Articular chondrocyte of knee joint (primary cell): ENCODE results near the gene LY6G5B. TPM values are rescaled to one million over a fixed set of nuclear protein-coding genes. Genes with fewer than 3 reads are reported as not detected.

Source experiments
- small RNA-seq: library from RNA; depleted of rRNA; stranded (forward); fragments of <200 nt; gene quantifications from one replicate; pipeline ENCODE3, GENCODE V24; 2012
- total RNA-seq: library from RNA; depleted of rRNA; stranded (reverse); fragments of >200 nt; gene quantifications from 2 replicates; pipeline ENCODE4 v1.2.3, GENCODE V29; 2012

The LY6G5B gene
- total RNA-seq, 1 donor: 4.8 TPM

Small RNA genes lying within 50 kb of the gene (small RNA-seq; reads per million reads assigned to genes)
- gene LY6G6D (not detected), gene MIR4646 (not detected), gene MIR6832 (0.23 reads per million), gene RF00019 (not detected), gene SNORA38 (43.8 reads per million, percentile 97 among the genes with 10 or more reads in this experiment)

Other genes starting within 250 kb of the LY6G5B start
- 6.5 and 8.6 TPM in 2 replicates for gene MICB, start 171.8 kb upstream of the LY6G5B start, total RNA-seq
- not detected in 2 replicates for gene MCCD1, start 141.0 kb upstream of the LY6G5B start, total RNA-seq
- gene DDX39B, start 128.0 kb upstream of the LY6G5B start, total RNA-seq: 262 and 345 TPM in 2 replicates
- 3.4 and 3.5 TPM in 2 replicates for gene ATP6V1G2, start 123.4 kb upstream of the LY6G5B start, total RNA-seq
- 22.9 and 26.5 TPM in 2 replicates for gene NFKBIL1, start 122.4 kb upstream of the LY6G5B start, total RNA-seq
- gene LTA, start 97.7 kb upstream of the LY6G5B start, total RNA-seq: not detected in 2 replicates
- gene TNF, start 94.4 kb upstream of the LY6G5B start, total RNA-seq: not detected in 2 replicates
- not detected in 2 replicates for gene LTB, start 87.6 kb upstream of the LY6G5B start, total RNA-seq
- not detected in 2 replicates for gene LST1, start 83.7 kb upstream of the LY6G5B start, total RNA-seq
- not detected in 2 replicates for gene NCR3, start 77.0 kb upstream of the LY6G5B start, total RNA-seq
- gene AIF1, start 54.7 kb upstream of the LY6G5B start, total RNA-seq: not detected in 2 replicates
- 49.4 and 57.4 TPM in 2 replicates for gene PRRC2A, start 49.3 kb upstream of the LY6G5B start, total RNA-seq
- gene BAG6, start 17.3 kb upstream of the LY6G5B start, total RNA-seq: 127 and 138 TPM in 2 replicates
- 2.0 and 2.2 TPM in 2 replicates for gene APOM, start 14.1 kb upstream of the LY6G5B start, total RNA-seq
- 15.2 and 19.5 TPM in 2 replicates for gene C6orf47, start 9.2 kb upstream of the LY6G5B start, total RNA-seq
- gene GPANK1, start 5.0 kb upstream of the LY6G5B start, total RNA-seq: 17.0 and 17.1 TPM in 2 replicates
- gene CSNK2B, start 3.9 kb upstream of the LY6G5B start, total RNA-seq: 118 and 149 TPM in 2 replicates
- gene LY6G5C, start 11.1 kb downstream of the LY6G5B start, total RNA-seq: 0.26 and 0.65 TPM in 2 replicates
- gene ABHD16A, start 33.3 kb downstream of the LY6G5B start, total RNA-seq: 29.9 and 35.3 TPM in 2 replicates
- gene LY6G6F, start 36.9 kb downstream of the LY6G5B start, total RNA-seq: not detected in 2 replicates
- not detected in 2 replicates for gene LY6G6D, start 45.4 kb downstream of the LY6G5B start, total RNA-seq
- gene LY6G6C, start 51.8 kb downstream of the LY6G5B start, total RNA-seq: not detected in 2 replicates
- not detected in 2 replicates for gene MPIG6B, start 53.4 kb downstream of the LY6G5B start, total RNA-seq
- 76.2 and 84.3 TPM in 2 replicates for gene DDAH2, start 59.3 kb downstream of the LY6G5B start, total RNA-seq
- 597 and 600 TPM in 2 replicates for gene CLIC1, start 66.6 kb downstream of the LY6G5B start, total RNA-seq
- gene MSH5, start 70.0 kb downstream of the LY6G5B start, total RNA-seq: 10.7 and 12.3 TPM in 2 replicates
- gene SAPCD1, start 92.7 kb downstream of the LY6G5B start, total RNA-seq: 0.54 and 1.4 TPM in 2 replicates
- 1.0 and 1.9 TPM in 2 replicates for gene VWA7, start 107.4 kb downstream of the LY6G5B start, total RNA-seq
- 38.3 and 45.2 TPM in 2 replicates for gene VARS1, start 125.8 kb downstream of the LY6G5B start, total RNA-seq
- 28.3 and 32.4 TPM in 2 replicates for gene LSM2, start 137.0 kb downstream of the LY6G5B start, total RNA-seq
- 1.0 and 1.4 TPM in 2 replicates for gene HSPA1L, start 145.3 kb downstream of the LY6G5B start, total RNA-seq
- 91.1 and 137 TPM in 2 replicates for gene HSPA1A, start 145.6 kb downstream of the LY6G5B start, total RNA-seq
- 123 and 152 TPM in 2 replicates for gene HSPA1B, start 157.8 kb downstream of the LY6G5B start, total RNA-seq
- 48.6 and 57.6 TPM in 2 replicates for gene NEU1, start 192.8 kb downstream of the LY6G5B start, total RNA-seq
- 0.22 TPM in 1 of 2 replicates, not detected in the other for gene SLC44A4, start 209.0 kb downstream of the LY6G5B start, total RNA-seq
- gene EHMT2, start 227.7 kb downstream of the LY6G5B start, total RNA-seq: 41.4 and 51.4 TPM in 2 replicates
- gene ZBTB12, start 232.1 kb downstream of the LY6G5B start, total RNA-seq: 1.3 and 1.9 TPM in 2 replicates